Ectodermal cell (in vitro differentiated cells): ENCODE measurements around the gene TOP1.
A peak's percentile ranks its signal among the peaks of the same experiment; 100 is the strongest.

ENCODE experiments used
- H3K27ac ChIP-seq: 2 replicates; pipeline ENCODE4 v1.7.0; 2013; ENCODE audit warnings: mild to moderate bottlenecking, low read depth, low read length; ENCODE audit not compliant: insufficient read depth, poor library complexity, severe bottlenecking
- H3K27me3 ChIP-seq: 2 replicates; pipeline ENCODE4 v1.7.0; 2013; ENCODE audit warnings: mild to moderate bottlenecking, low read length; ENCODE audit not compliant: insufficient read depth, control insufficient read depth, poor library complexity, severe bottlenecking
- H3K36me3 ChIP-seq: one replicate; pipeline ENCODE4 v1.7.0; 2013; ENCODE audit warnings: low read length; ENCODE audit not compliant: control insufficient read depth, insufficient read depth
- H3K4me1 ChIP-seq: one replicate; pipeline ENCODE4 v1.7.0; 2013; ENCODE audit warnings: low read length; ENCODE audit not compliant: control insufficient read depth, insufficient read depth
- H3K4me3 ChIP-seq: 2 replicates; pipeline ENCODE4 v1.7.0; 2013; ENCODE audit warnings: low read depth, low read length, control low read depth; ENCODE audit not compliant: insufficient read depth
- H3K9me3 ChIP-seq: 2 replicates; pipeline ENCODE4 v1.7.0; 2013; ENCODE audit warnings: mild to moderate bottlenecking, low read length, moderate library complexity; ENCODE audit not compliant: control insufficient read depth
- WGBS, 2 experiments: methylation state at CpG; one replicate each; pipeline ENCODE4 v1.1.7; 2013; ENCODE audit warnings: missing lambda C conversion rate in 2 of 2; 5-methylcytosine and 5-hydroxymethylcytosine counted together

Gene TOP1

GRCh38 chr20:41167481-41168253, 139.0 kb downstream of the TOP1 start:
- WGBS, 2 experiments = 92 to 95% methylated on average over 11 of the region's 11 CpGs

DNA sequence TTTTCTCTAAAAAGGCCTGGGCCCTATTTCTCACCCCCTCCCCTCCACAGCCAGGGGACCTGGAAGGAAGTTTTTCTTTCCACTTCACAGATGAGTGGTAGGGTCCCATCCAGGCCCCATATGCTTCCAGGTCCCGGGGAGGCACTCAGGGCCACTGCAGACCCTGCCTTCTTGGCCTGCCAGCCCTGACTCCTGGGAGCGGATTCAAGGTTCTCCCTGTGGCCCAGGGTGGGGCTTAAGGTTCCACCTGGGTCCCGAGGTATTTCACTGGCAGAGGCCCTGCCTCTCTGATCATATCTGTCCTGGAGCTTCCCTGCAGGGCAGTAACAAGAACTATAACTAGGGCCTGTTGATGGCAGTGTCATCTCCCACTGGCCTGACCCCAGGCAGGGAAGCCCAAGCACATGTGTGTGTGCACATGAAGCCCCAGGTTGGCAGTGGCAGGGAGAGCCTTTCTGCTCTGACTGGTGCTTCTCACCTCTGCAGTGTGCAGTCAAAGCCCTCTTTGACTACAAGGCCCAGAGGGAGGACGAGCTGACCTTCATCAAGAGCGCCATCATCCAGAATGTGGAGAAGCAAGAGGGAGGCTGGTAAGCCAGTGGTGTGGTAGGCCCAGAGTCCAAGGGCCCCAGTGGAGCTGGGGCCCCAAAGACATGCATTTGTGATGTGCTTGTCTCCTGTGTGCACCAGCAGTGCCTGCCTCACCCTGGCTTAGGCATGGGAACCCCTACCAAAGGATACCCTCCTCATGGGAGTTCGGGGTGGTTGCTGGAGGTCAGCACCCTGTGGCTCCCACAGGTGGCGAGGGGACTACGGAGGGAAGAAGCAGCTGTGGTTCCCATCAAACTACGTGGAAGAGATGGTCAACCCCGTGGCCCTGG, 139.9 kb downstream of the TOP1 start:
- Histone ChIP-seq H3K9me3 (no peaks in the 10 kb centered on the region), H3K27ac (no peak overlapping the region), H3K4me3 (no peak overlapping the region), H3K36me3 (peaks cover 82% of the 10 kb centered on the region), H3K27me3 (no peaks in the 10 kb centered on the region), H3K4me1 (peaks cover under 1% of the 10 kb centered on the region)
- 96% methylated on average over 10 of the region's 10 CpGs for WGBS, 2 experiments

More at GRCh38 chr20:41167481-41168253, 139.0 kb downstream of the TOP1 start:
- H3K36me3 ChIP-seq = peaks cover 85% of the 10 kb centered on the region
- no peak overlapping the region for H3K4me3 ChIP-seq
- H3K9me3 ChIP-seq = no peaks in the 10 kb centered on the region
- H3K27ac ChIP-seq = no peak overlapping the region
- H3K27me3 ChIP-seq = no peaks in the 10 kb centered on the region
- H3K4me1 ChIP-seq = no peaks in the 10 kb centered on the region

DNA sequence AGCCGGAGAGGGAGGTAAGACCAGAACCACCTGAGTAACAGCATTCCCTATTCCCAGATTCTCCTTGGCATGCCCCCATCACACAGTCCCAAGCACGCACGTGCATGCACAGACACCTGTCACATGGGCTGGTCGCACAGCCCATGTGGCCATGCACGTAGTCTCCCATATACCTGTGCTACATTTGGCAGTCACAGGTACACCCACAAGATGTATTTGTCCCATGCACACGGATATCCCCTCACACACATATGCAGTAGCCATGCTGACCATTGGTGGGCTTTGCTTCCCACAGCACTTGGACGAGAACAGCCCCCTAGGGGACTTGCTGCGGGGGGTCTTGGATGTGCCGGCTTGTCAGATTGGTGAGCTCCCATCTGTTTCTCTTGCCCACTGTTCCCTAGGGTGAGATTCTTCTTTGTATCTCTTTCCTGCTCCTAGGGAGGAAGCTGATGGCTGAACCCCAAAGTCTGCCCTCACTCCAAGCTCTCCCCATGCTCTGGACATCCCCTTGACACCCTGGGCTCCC, 140.6 kb downstream of the TOP1 start:
- H3K27me3 ChIP-seq = no peaks in the 10 kb centered on the region
- no peak overlapping the region for H3K4me3 ChIP-seq
- H3K36me3 ChIP-seq = peaks cover 81% of the 10 kb centered on the region
- H3K9me3 ChIP-seq = no peaks in the 10 kb centered on the region
- H3K27ac ChIP-seq = no peak overlapping the region
- WGBS, 2 experiments = 90 to 92% methylated on average over 9 of the region's 9 CpGs
- peaks cover 7% of the 10 kb centered on the region for H3K4me1 ChIP-seq

DNA sequence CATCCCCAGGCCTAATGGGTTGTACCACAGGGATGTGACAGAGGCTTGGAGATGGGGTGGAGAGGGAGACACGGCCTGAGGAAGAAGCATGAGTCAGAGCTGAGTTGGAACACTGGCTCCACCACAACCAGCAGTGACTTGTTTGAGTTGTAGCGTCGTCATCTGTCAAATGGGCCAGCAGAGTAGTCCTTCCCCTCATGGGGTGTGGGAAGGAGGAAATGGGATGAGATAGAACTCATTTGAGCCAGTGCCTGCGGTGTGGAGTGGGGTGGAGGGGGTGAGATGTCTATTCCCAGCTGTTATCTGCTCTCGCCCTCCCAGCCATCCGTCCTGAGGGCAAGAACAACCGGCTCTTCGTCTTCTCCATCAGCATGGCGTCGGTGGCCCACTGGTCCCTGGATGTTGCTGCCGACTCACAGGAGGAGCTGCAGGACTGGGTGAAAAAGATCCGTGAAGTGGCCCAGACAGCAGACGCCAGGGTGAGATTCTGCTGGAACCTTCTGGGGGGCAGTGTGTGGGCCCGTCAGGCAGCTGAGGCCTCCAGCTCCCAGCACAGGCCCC, 141.2 kb downstream of the TOP1 start:
- H3K27ac ChIP-seq = no peak overlapping the region
- peaks cover 9% of the 10 kb centered on the region for H3K4me1 ChIP-seq
- no peaks in the 10 kb centered on the region for H3K27me3 ChIP-seq
- 95 to 96% methylated on average over 14 of the region's 14 CpGs for WGBS, 2 experiments
- H3K9me3 ChIP-seq = no peaks in the 10 kb centered on the region
- H3K36me3 ChIP-seq = peaks cover 74% of the 10 kb centered on the region
- no peak overlapping the region for H3K4me3 ChIP-seq

GRCh38 chr20:41170386-41171105, 141.9 kb downstream of the TOP1 start:
- Histone ChIP-seq H3K27ac (no peak overlapping the region), H3K36me3 (peaks cover 71% of the 10 kb centered on the region), H3K4me3 (no peak overlapping the region), H3K4me1 (peaks cover 14% of the 10 kb centered on the region), H3K9me3 (no peaks in the 10 kb centered on the region), H3K27me3 (no peaks in the 10 kb centered on the region)
- WGBS, 2 experiments = 95 to 97% methylated on average over 6 of the region's 6 CpGs

DNA sequence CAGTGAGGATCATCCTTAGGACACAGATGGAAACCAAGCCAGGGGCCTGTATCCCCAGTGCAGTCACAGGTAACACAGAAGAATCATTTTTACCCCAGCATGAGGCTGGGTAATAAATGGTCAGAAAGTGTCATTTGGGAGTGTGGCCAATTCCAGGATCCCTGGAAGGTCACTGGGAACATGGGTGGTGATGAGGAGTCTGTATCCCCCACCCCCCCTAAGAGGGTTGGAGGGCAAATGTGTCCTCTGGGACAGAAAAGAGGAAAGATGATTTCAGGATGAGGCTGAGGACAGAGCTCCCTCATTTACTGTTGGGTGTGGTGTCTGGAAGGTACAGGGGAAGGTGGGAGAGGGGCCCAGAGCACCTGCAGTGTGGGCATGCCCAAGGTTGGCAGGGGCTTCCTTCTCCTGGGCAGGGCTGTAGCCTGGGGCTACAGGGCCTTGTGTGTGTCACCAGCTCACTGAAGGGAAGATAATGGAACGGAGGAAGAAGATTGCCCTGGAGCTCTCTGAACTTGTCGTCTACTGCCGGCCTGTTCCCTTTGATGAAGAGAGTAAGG, 143.2 kb downstream of the TOP1 start:
- no peaks in the 10 kb centered on the region for H3K9me3 ChIP-seq
- 94 to 96% methylated on average over 3 of the region's 3 CpGs for WGBS, 2 experiments
- H3K27ac ChIP-seq = no peak overlapping the region
- H3K4me3 ChIP-seq = no peak overlapping the region
- peaks cover 69% of the 10 kb centered on the region for H3K36me3 ChIP-seq
- no peaks in the 10 kb centered on the region for H3K27me3 ChIP-seq
- peaks cover 14% of the 10 kb centered on the region for H3K4me1 ChIP-seq

DNA sequence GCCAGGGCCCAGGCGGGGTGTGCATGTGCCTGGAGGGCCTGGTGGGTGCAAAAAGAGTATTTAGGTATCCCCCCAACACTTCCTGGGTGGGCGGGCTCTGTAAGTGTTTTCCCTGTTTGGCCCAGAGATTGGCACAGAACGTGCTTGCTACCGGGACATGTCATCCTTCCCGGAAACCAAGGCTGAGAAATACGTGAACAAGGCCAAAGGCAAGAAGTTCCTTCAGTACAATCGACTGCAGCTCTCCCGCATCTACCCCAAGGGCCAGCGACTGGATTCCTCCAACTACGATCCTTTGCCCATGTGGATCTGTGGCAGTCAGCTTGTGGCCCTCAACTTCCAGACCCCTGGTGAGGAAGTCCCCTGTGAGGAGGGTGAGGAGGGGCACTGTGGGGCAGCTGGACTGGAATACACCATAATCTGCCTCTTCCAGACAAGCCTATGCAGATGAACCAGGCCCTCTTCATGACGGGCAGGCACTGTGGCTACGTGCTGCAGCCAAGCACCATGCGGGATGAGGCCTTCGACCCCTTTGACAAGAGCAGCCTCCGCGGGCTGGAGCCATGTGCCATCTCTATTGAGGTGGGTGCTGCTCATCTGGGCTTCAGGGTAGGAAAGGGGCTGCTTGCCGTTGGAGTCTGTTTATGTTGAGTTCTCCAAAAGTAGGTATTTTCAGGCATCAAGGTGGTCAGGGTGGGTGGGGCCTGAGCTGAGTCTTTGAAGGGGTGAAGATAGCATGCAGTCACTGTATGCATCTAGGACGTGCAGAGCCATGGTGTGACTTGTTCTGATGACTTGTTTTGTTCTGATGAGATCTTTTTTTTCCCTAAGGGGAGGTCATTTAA, 143.9 kb downstream of the TOP1 start:
- H3K9me3 ChIP-seq = no peaks in the 10 kb centered on the region
- peaks cover 14% of the 10 kb centered on the region for H3K4me1 ChIP-seq
- WGBS, 2 experiments = 93% methylated on average over 18 of the region's 18 CpGs
- peaks cover 65% of the 10 kb centered on the region for H3K36me3 ChIP-seq
- no peaks in the 10 kb centered on the region for H3K27me3 ChIP-seq
- no peak overlapping the region for H3K4me3 ChIP-seq
- peak overlapping the region; percentile 16 for H3K27ac ChIP-seq

- peaks cover 14% of the 10 kb centered on the region for H3K4me1 ChIP-seq
- peaks cover 60% of the 10 kb centered on the region for H3K36me3 ChIP-seq
- WGBS, 2 experiments = 31 to 34% methylated on average over 9 of the region's 9 CpGs
Measured at GRCh38 chr20:41173161-41173721, 144.6 kb downstream of the TOP1 start.

More at GRCh38 chr20:41173161-41173721, 144.6 kb downstream of the TOP1 start:
- Histone ChIP-seq H3K27me3 (no peaks in the 10 kb centered on the region), H3K9me3 (no peaks in the 10 kb centered on the region), H3K4me3 (no peak overlapping the region), H3K27ac (no peak overlapping the region)
